Thoracic aorta (tissue), 2 donors: ENCODE measurements around the gene PRM1. TPM values are rescaled to one million over a fixed set of nuclear protein-coding genes. Genes with fewer than 3 reads are reported as not detected.

Source experiments
- ATAC-seq: fragments of 150-250 bp; one replicate; pipeline ENCODE4 v1.8.0; 2017; ENCODE audit warnings: low read depth; ENCODE audit not compliant: insufficient number of reproducible peaks, low FRiP score
- DNase-seq: peaks from one replicate; pipeline ENCODE4 v3.0.0-alpha.2; 2020; ENCODE audit warnings: low spot score
- H3K27ac ChIP-seq, 2 donors: fragments of 200-600 bp; sonication (generic); 1 replicate in 1 of 2; 2 replicates in 1 of 2; pipeline ENCODE4 v1.5.1; 2016; ENCODE audit warnings: mild to moderate bottlenecking in 2 of 2, moderate library complexity in 2 of 2
- H3K27me3 ChIP-seq: fragments of 200-600 bp; sonication (generic); replicated peaks from 2 replicates; pipeline ENCODE4 v1.6.0; 2016; ENCODE audit warnings: mild to moderate bottlenecking; ENCODE audit not compliant: insufficient read depth
- H3K36me3 ChIP-seq: fragments of 200-600 bp; sonication (generic); one replicate; pipeline ENCODE4 v1.5.1; 2016
- H3K4me1 ChIP-seq, 2 donors: fragments of 200-600 bp; sonication (generic); 1 replicate in 1 of 2; 2 replicates in 1 of 2; pipeline versions ENCODE4 v1.5.1 to v1.6.0; 2016; ENCODE audit warnings: low read depth in 2 of 2, mild to moderate bottlenecking in 1 of 2; ENCODE audit not compliant: control insufficient read depth in 1 of 2
- H3K4me3 ChIP-seq: fragments of 200-600 bp; sonication (generic); 2 replicates; pipeline ENCODE4 v1.5.1; 2016; ENCODE audit warnings: mild to moderate bottlenecking
- H3K9me3 ChIP-seq: fragments of 200-600 bp; sonication (generic); 2 replicates; pipeline ENCODE4 v1.5.1; 2016
- total RNA-seq, 2 donors: library from RNA; depleted of rRNA; stranded (reverse); fragments of >200 nt; gene quantifications; one replicate each; pipeline versions ENCODE4 v1.1.0 to v1.2.3, GENCODE V29; 2016
- TF ChIP-seq, protein P1 (sequence below): fragments of 200-600 bp; sonication (generic); IDR thresholded peaks from one replicate; pipeline ENCODE4 v1.5.1; 2019; ENCODE audit warnings: antibody characterized with exemption

PRM1 gene
- total RNA-seq, 2 donors from 2014 or later = not detected

GRCh38 chr16:11255737-11256660 lies 25.1 kb downstream of the PRM1 start, which contains the start of gene SOCS1:
Gene SOCS1 (minus strand): TSS chr16:11256204. CDS start chr16:11255478, 726 bp downstream.
- DNase-seq (no peak), ATAC-seq (peak; percentile 50)
- Histone ChIP-seq H3K27ac (peak within 1 kb of the TSS; percentile 93 to 95), H3K4me1 (peaks cover 13 to 55% of the 10 kb centered on the region in 2 donors), H3K36me3 (no peaks in the 10 kb centered on the region), H3K9me3 (no peaks in the 10 kb centered on the region), H3K27me3 (no peaks in the 10 kb centered on the region), H3K4me3 (peak within 1 kb of the TSS; percentile 87)
- TF ChIP-seq, protein P1, sequence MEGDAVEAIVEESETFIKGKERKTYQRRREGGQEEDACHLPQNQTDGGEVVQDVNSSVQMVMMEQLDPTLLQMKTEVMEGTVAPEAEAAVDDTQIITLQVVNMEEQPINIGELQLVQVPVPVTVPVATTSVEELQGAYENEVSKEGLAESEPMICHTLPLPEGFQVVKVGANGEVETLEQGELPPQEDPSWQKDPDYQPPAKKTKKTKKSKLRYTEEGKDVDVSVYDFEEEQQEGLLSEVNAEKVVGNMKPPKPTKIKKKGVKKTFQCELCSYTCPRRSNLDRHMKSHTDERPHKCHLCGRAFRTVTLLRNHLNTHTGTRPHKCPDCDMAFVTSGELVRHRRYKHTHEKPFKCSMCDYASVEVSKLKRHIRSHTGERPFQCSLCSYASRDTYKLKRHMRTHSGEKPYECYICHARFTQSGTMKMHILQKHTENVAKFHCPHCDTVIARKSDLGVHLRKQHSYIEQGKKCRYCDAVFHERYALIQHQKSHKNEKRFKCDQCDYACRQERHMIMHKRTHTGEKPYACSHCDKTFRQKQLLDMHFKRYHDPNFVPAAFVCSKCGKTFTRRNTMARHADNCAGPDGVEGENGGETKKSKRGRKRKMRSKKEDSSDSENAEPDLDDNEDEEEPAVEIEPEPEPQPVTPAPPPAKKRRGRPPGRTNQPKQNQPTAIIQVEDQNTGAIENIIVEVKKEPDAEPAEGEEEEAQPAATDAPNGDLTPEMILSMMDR = peak; percentile 92

DNA sequence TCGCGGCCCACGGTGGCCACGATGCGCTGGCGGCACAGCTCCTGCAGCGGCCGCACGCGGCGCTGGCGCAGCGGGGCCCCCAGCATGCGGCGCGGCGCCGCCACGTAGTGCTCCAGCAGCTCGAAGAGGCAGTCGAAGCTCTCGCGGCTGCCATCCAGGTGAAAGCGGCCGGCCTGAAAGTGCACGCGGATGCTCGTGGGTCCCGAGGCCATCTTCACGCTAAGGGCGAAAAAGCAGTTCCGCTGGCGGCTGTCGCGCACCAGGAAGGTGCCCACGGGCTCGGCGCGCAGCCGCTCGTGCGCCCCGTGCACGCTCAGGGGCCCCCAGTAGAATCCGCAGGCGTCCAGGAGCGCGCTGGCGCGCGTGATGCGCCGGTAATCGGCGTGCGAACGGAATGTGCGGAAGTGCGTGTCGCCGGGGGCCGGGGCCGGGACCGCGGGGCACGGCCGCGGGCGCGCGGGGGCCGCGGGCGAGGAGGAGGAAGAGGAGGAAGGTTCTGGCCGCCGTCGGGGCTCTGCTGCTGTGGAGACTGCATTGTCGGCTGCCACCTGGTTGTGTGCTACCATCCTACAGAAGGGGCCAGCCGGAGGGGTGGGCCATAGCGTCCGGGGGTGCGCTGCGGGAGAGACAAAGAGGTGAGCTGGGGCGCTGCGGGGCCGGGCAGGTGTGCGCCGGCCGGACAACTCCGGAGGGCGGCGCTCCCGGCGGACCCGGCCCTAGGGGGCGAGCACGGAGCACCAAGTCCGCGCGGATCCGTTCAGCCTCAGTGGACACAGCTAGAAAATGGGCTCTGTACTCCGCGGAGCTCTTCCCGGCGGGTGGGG lies 26.0 kb downstream of the PRM1 start:
- no peak for DNase-seq
- Histone ChIP-seq H3K4me1 (peaks cover 13 to 55% of the 10 kb centered on the region in 2 donors), H3K9me3 (no peaks in the 10 kb centered on the region), H3K27ac (peak overlapping the region; percentile 37 to 93), H3K4me3 (peak overlapping the region; percentile 87), H3K36me3 (no peaks in the 10 kb centered on the region), H3K27me3 (no peaks in the 10 kb centered on the region)
- no peak for ATAC-seq
- TF ChIP-seq, protein P1 = peak; percentile 40

DNA sequence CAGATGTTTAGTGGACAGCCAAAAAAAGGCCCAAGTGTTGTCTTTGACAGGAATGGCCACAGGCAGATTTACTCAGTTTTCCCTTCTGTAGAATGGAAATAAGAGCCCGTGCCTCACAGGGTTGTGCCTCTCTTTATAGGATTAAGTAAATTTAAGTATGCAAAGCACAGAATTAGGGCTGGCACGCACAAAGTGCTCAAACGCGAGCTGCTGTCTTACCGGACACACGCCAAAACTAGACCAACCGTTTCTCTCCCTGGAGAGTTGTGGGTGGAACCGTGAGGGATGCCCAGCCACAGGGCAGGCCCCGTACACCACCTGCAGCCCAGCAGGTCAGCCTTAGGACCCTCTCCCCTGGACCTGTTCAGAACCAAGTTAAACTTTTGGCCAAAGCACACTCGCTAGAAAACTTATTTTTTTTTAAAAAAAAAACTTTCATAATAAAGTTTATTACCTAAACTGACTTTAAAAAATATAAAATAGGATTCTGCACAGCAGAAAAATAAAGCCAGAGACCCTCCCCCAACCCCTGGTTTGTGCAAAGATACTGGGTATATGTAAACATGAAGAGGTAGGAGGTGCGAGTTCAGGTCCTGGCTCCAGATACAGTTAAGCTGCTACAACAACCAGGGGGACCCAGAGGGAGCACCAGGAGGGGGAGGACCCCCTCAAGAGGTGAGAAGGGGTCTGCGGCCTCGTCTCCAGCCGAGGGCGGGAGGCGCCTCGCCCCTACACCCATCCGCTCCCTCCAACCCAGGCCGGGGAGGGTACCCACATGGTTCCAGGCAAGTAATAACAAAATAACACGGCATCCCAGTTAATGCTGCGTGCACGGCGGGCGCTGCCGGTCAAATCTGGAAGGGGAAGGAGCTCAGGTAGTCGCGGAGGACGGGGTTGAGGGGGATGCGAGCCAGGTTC lies 26.9 kb downstream of the PRM1 start:
- no peak for DNase-seq
- TF ChIP-seq, protein P1 = no peak
- ATAC-seq = no peak
- Histone ChIP-seq H3K27me3 (no peaks in the 10 kb centered on the region), H3K27ac (peak overlapping the region; percentile 37 to 93), H3K4me1 (peaks cover 11 to 50% of the 10 kb centered on the region in 2 donors), H3K36me3 (no peaks in the 10 kb centered on the region), H3K9me3 (no peaks in the 10 kb centered on the region), H3K4me3 (peak overlapping the region; percentile 87)

- H3K27ac ChIP-seq = peak overlapping the region in 1 of 2 donors; percentile 14
- DNase-seq (no peak), ATAC-seq (no peak)
- H3K4me1 ChIP-seq = peaks cover 6 to 40% of the 10 kb centered on the region in 2 donors
- H3K4me3 ChIP-seq = peak overlapping the region; percentile 87
- TF ChIP-seq, protein P1 = no peak
- no peaks in the 10 kb centered on the region for H3K27me3 ChIP-seq
- H3K36me3 ChIP-seq = no peaks in the 10 kb centered on the region
- H3K9me3 ChIP-seq = no peaks in the 10 kb centered on the region
Observed at GRCh38 chr16:11253009-11253994, 27.8 kb downstream of the PRM1 start.
